Testis (tissue), 3 donors: ENCODE results near the gene KHDRBS2. TPM values are rescaled to one million over a fixed set of nuclear protein-coding genes. Genes with fewer than 3 reads are reported as not detected.

ENCODE experiments used
- DNase-seq: peaks from one replicate; pipeline ENCODE4 v3.0.0-alpha.2; 2019
- H3K27ac ChIP-seq, 2 donors: fragments of 200-600 bp; sonication (generic); one replicate each; pipeline ENCODE4 v1.5.1; 2019
- H3K27me3 ChIP-seq: fragments of 200-600 bp; sonication (generic); one replicate; pipeline ENCODE4 v1.5.1; 2019
- H3K36me3 ChIP-seq: fragments of 200-600 bp; sonication (generic); one replicate; pipeline ENCODE4 v1.5.1; 2017; ENCODE audit warnings: low read depth; ENCODE audit errors: missing control alignments
- H3K4me1 ChIP-seq: fragments of 200-600 bp; sonication (generic); one replicate; pipeline ENCODE4 v1.5.1; 2019
- H3K4me3 ChIP-seq, 2 donors: fragments of 200-600 bp; sonication (generic); one replicate each; pipeline ENCODE4 v1.5.1; 2017 to 2019
- H3K9me3 ChIP-seq: fragments of 200-600 bp; sonication (generic); one replicate; pipeline ENCODE4 v1.5.1; 2017
- POLR2A ChIP-seq: fragments of 450-650 bp; IDR thresholded peaks from one replicate; pipeline ENCODE4 v1.6.1; 2017; ENCODE audit warnings: antibody characterized with exemption, mild to moderate bottlenecking, moderate library complexity
- WGBS, 2 donors: methylation state at CpG; one replicate each; pipeline ENCODE4 v1.1.5; 2018; 5-methylcytosine and 5-hydroxymethylcytosine counted together
- intact Hi-C: fragments of 100-400 bp; cut with DNase I; formaldehyde crosslinking; loops from one replicate; pipeline ENCODE4 v1.15.1; 2023; ENCODE audit warnings: low total_unique reads
- polyA plus RNA-seq: library from polyadenylated mRNA; stranded (reverse); fragments of 350-450 nt; fragmentation: Illumina TruSeq; extraction: RNeasy Lipid Tissue Mini Kit (QIAGEN cat#74804); gene quantifications from one replicate; pipeline ENCODE4 v1.2.3, GENCODE V29; 2014; ENCODE audit warnings: low read depth, low replicate concordance; ENCODE audit not compliant: insufficient read depth
- total RNA-seq, 2 donors: library from RNA; depleted of rRNA; stranded (reverse); fragments of >200 nt; gene quantifications; one replicate each; pipeline ENCODE4 v1.2.3, GENCODE V29; 2016
- TF ChIP-seq, protein P1 (sequence below), 3 experiments: fragments of 450-650 bp in 2 of 3; fragments of 200-600 bp in 1 of 3; sonication (generic) in 1 of 3; IDR thresholded peaks; one replicate each; pipeline ENCODE4 v1.5.1; 2016 to 2019; ENCODE audit warnings: antibody characterized with exemption in 3 of 3, mild to moderate bottlenecking in 2 of 3, moderate library complexity in 1 of 3

Gene KHDRBS2
- total and polyA plus RNA-seq, 3 donors from 2014 or later, result 0.26 to 2.0 (median 1.8) TPM

DNA sequence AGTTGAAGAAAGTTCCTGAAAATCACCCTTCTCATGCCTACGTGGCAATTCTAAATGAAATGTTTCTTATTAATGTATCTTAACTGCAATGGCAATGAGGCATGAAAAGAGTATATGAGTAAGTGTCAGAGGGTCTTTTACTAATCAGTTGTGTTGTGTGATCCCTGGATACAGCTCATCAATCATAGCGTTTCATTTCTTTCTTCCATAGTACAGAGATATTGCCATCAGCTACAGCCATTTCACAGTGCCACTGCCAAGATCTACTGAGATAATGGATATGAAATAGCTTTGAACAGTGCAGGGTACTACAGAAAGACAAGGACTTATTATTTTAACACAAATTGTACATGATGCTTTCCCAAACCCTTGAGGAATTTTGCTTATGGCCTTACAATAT, 450.8 kb downstream of the KHDRBS2 start:
- no peak for TF ChIP-seq POLR2A
- TF ChIP-seq, protein P1, sequence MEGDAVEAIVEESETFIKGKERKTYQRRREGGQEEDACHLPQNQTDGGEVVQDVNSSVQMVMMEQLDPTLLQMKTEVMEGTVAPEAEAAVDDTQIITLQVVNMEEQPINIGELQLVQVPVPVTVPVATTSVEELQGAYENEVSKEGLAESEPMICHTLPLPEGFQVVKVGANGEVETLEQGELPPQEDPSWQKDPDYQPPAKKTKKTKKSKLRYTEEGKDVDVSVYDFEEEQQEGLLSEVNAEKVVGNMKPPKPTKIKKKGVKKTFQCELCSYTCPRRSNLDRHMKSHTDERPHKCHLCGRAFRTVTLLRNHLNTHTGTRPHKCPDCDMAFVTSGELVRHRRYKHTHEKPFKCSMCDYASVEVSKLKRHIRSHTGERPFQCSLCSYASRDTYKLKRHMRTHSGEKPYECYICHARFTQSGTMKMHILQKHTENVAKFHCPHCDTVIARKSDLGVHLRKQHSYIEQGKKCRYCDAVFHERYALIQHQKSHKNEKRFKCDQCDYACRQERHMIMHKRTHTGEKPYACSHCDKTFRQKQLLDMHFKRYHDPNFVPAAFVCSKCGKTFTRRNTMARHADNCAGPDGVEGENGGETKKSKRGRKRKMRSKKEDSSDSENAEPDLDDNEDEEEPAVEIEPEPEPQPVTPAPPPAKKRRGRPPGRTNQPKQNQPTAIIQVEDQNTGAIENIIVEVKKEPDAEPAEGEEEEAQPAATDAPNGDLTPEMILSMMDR (IDR thresholded peaks at IDR 0.05), result no peak
- Histone ChIP-seq H3K27ac (no peak overlapping the region), H3K9me3 (no peaks in the 10 kb centered on the region), H3K4me1 (no peaks in the 10 kb centered on the region), H3K27me3 (no peaks in the 10 kb centered on the region), H3K36me3 (no peaks in the 10 kb centered on the region), H3K4me3 (no peak overlapping the region)
- intact Hi-C loops, result no loop called here
- DNase-seq, result no peak
- WGBS, 2 donors, result 67 to 83% methylated on average over 2 of the region's 2 CpGs

DNA sequence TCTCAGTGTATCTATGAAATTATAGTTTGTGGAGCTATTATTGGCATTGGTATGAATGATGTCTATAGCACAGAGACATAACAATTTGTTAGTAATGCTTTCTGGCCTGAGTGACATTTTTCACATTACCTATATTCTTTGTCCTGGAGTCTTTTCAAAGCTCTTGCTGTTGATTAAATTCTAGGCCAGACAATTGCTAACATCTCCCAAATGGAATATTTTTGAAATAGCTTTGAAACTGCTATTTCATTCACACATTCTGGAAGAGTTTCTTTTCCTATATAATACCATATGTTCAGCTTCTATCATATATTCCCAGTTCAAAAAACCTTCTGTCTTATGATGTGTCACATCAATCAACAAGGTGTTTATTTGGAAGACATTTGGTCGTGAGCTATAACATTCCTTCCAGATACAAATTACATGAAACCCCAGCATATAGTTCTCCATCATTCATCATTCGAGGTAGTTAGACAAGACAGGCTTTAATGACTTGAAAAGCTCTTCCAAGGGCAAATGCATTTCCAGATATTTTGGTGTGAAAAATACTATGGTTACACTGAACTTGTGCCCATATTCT, 452.8 kb downstream of the KHDRBS2 start:
- TF ChIP-seq, protein P1 (IDR thresholded peaks at IDR 0.05), result no peak
- TF ChIP-seq POLR2A, result no peak
- intact Hi-C loops, result no loop called here
- no peak for DNase-seq
- Histone ChIP-seq H3K27me3 (no peaks in the 10 kb centered on the region), H3K4me1 (no peaks in the 10 kb centered on the region), H3K36me3 (no peaks in the 10 kb centered on the region), H3K4me3 (no peak overlapping the region), H3K9me3 (no peaks in the 10 kb centered on the region), H3K27ac (no peak overlapping the region)
- WGBS, 2 donors, result 51 to 62% methylated on average over 2 of the region's 2 CpGs

DNA sequence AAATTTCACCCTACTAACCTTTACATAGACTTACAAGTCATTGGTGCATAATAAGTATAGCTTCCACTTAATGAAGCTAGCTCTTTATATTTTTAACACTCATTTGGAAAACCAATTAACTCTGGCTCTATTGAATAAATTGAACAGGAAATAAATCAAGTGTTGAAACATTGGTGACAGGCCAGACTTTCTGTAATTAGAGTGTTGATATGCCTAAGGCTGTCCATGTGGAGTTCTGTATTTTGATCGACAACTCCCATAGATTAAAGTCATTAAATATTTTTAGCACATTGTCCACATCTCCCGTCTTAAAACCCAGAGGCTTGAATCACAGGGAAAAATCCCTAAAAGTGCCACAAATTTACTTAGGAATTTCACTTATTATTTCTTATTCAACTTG, 468.3 kb downstream of the KHDRBS2 start:
- H3K36me3 ChIP-seq, result no peaks in the 10 kb centered on the region
- intact Hi-C loops, result no loop called here
- H3K4me1 ChIP-seq, result no peaks in the 10 kb centered on the region
- no peak overlapping the region for H3K4me3 ChIP-seq
- H3K27me3 ChIP-seq, result no peaks in the 10 kb centered on the region
- H3K27ac ChIP-seq, result no peak overlapping the region
- no peaks in the 10 kb centered on the region for H3K9me3 ChIP-seq
- DNase-seq, result no peak
- WGBS, 2 donors, result 56 to 63% methylated on average over 2 of the region's 2 CpGs
- TF ChIP-seq, protein P1 (IDR thresholded peaks at IDR 0.05), result no peak
- no peak for TF ChIP-seq POLR2A

DNA sequence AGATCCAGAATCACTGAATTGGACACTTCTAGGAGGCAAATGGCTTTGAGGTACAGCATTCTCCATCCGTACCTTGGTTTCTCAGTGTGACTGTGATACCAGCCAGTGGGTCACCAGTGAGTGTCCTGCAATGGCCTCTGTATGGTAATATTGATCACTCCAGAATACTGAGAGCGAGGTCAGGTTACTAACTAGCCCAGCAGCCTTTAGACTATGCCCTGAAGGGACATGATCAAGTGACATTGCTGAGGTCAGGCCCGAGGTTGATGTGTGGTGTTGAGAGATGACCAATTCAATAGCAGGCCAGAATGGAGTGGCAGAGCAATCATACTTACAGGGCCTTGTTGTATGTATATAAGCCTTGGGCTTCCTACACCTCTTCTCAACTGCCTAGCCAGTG, 476.0 kb downstream of the KHDRBS2 start:
- TF ChIP-seq POLR2A, result no peak
- TF ChIP-seq, protein P1 (IDR thresholded peaks at IDR 0.05), result no peak
- Histone ChIP-seq H3K27ac (no peak overlapping the region), H3K36me3 (no peaks in the 10 kb centered on the region), H3K4me3 (no peak overlapping the region), H3K4me1 (no peaks in the 10 kb centered on the region), H3K27me3 (no peaks in the 10 kb centered on the region), H3K9me3 (no peaks in the 10 kb centered on the region)
- WGBS, 2 donors, result 88% methylated on average over 3 of the region's 3 CpGs
- DNase-seq, result no peak
- intact Hi-C loops, result no loop called here

DNA sequence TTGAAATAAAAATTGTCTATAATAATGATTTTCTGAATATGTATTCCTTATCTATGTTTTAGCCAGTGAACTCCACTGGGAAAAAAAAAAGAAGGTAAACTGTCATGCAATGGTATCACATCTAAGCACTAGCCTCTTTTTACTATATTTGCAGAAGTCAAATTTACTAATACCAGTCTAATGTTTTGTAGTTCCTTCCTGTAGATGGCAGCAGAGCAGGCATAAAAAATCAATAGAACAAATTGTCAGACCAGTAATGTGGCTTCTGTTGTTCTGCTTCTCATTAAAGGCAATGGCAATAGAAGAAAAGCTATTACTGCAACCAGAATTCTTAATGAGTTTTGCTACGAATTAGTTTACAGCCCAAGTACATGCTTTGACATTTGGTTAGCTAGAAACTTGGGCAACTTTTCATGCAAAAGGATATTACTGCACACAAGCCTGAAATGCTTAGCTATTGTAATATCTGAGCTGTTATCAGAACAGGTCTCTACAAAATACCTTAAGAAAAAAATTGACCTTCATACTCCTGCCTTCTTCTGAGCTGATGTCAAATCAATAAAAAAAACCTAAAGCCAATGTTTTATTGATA, 476.9 kb downstream of the KHDRBS2 start:
- H3K36me3 ChIP-seq, result no peaks in the 10 kb centered on the region
- intact Hi-C loops, result no loop called here
- WGBS, 2 donors, result 32 to 35% methylated on average over 1 of the region's 1 CpG
- no peak for DNase-seq
- TF ChIP-seq POLR2A, result no peak
- TF ChIP-seq, protein P1 (IDR thresholded peaks at IDR 0.05), result peak in 2 of 3 experiments; percentile 23 to 38
- no peak overlapping the region for H3K4me3 ChIP-seq
- H3K27me3 ChIP-seq, result no peaks in the 10 kb centered on the region
- no peak overlapping the region for H3K27ac ChIP-seq
- no peaks in the 10 kb centered on the region for H3K9me3 ChIP-seq
- no peaks in the 10 kb centered on the region for H3K4me1 ChIP-seq
